Panc1 (cell line): ENCODE results near the gene NEB.

ENCODE experiments used
- CTCF ChIP-seq: fragments of 450-650 bp; IDR thresholded peaks from 2 replicates; pipeline ENCODE4 v1.5.1; 2017; ENCODE audit warnings: mild to moderate bottlenecking
- POLR2AphosphoS5 ChIP-seq: IDR thresholded peaks from 2 replicates; pipeline ENCODE4 v1.6.1; 2012; ENCODE audit warnings: mild to moderate bottlenecking, low read depth, low read length, moderate library complexity
- SIN3A ChIP-seq: IDR thresholded peaks from 2 replicates; pipeline ENCODE4 v1.6.1; 2012; ENCODE audit warnings: low read depth, mild to moderate bottlenecking, low read length, moderate library complexity, borderline replicate concordance; ENCODE audit not compliant: insufficient read depth
- TCF7L2 ChIP-seq: IDR thresholded peaks from 2 replicates; pipeline ENCODE4 v1.6.1; 2011; ENCODE audit warnings: mild to moderate bottlenecking, low read depth, low read length, inconsistent platforms

- TF ChIP-seq CTCF, result no peak
- TF ChIP-seq POLR2AphosphoS5, result no peak
- TF ChIP-seq TCF7L2, result no peak
- TF ChIP-seq SIN3A, result no peak
Measured at GRCh38 chr2:151757861-151758260, 23.6 kb upstream of the NEB start.
